HCT116 (cell line): ENCODE data around the gene NXPH1. TPM values are rescaled to one million over a fixed set of nuclear protein-coding genes. Genes with fewer than 3 reads are reported as not detected.

Source experiments
- ATAC-seq: fragments of 200-7000 bp; cut with Tn5 transposase; 2 replicates; pipeline ENCODE4 v1.9.1; 2020; ENCODE audit warnings: mild to moderate bottlenecking, moderate library complexity
- BruUV-seq: library from RNA; stranded (reverse); fragments of 400-500 nt; replicated peaks from 2 replicates; lab custom pipeline; 2021; lab: Mats Ljungman, UMichigan
- CTCF ChIA-PET: fragments of 300-600 bp; sonication (Branson Sonifier 250); formaldehyde crosslinking; loops from one replicate; lab custom pipeline; 2021; ENCODE audit warnings: antibody characterized with exemption; lab: Charles Lee
- POLR2A ChIA-PET: fragments of 300-600, 350-600 bp; sonication (Branson Sonifier 250); formaldehyde crosslinking; loops from one replicate; lab custom pipeline; 2021; ENCODE audit warnings: antibody characterized with exemption; lab: Charles Lee
- RAD21 ChIA-PET, 2 experiments: fragments of 300-600 bp; sonication (Branson Sonifier 250); formaldehyde crosslinking; loops; one replicate each; lab custom pipeline; 2023; ENCODE audit warnings: low total read pairs in 2 of 2; ENCODE audit not compliant: uncharacterized antibody in 2 of 2, unreplicated experiment in 2 of 2, low non-redundant PET in 1 of 2; lab: Charles Lee
- DNase-seq: peaks from one replicate; pipeline ENCODE4 v3.0.0-alpha.2; 2010; ENCODE audit warnings: low read depth, low spot score
- H2AFZ ChIP-seq: fragments of 200-600 bp; shearing (Covaris generic), sonication (generic); 2 replicates; pipeline ENCODE4 v1.6.1; 2017; ENCODE audit warnings: low read depth, mixed run types, mixed read lengths, antibody characterized with exemption, low read length; ENCODE audit not compliant: poor library complexity, severe bottlenecking
- H3K27ac ChIP-seq: 2 replicates; pipeline ENCODE4 v1.5.1; 2012; ENCODE audit warnings: low read depth, low read length
- H3K27me3 ChIP-seq: fragments of 200-600 bp; sonication (generic); 2 replicates; pipeline ENCODE4 v1.6.1; 2016; ENCODE audit warnings: mixed run types, low read length, mixed read lengths; ENCODE audit not compliant: insufficient read depth
- H3K36me3 ChIP-seq, 2 experiments: fragments of 200-500 bp in 1 of 2; fragments of 200-600 bp in 1 of 2; sonication (Bioruptor generic) in 1 of 2; sonication (generic) in 1 of 2; 2 replicates each; pipeline versions ENCODE4 v1.5.1 to v1.6.1; 2014 to 2016; ENCODE audit warnings: low read length in 2 of 2, inconsistent platforms in 1 of 2, mixed read lengths in 1 of 2, mixed run types in 1 of 2; ENCODE audit not compliant: insufficient read depth in 2 of 2, control insufficient read depth in 1 of 2
- H3K4me1 ChIP-seq, 2 experiments: fragments of 200-600 bp in 1 of 2; sonication (generic) in 1 of 2; 2 replicates each; pipeline versions ENCODE4 v1.5.1 to v1.6.1; 2012 to 2017; ENCODE audit warnings: low read length in 2 of 2, inconsistent platforms in 1 of 2, mild to moderate bottlenecking in 1 of 2, mixed read lengths in 1 of 2, mixed run types in 1 of 2, moderate library complexity in 1 of 2; ENCODE audit not compliant: insufficient read depth in 2 of 2, control insufficient read depth in 1 of 2
- H3K4me2 ChIP-seq: fragments of 200-600 bp; sonication (generic); 2 replicates; pipeline ENCODE4 v1.6.1; 2017; ENCODE audit warnings: mixed run types, low read length, mixed read lengths
- H3K4me3 ChIP-seq, 2 experiments: fragments of 200-600 bp in 1 of 2; sonication (generic) in 1 of 2; replicated peaks in 1 of 2; 2 replicates each; pipeline ENCODE4 v1.5.1; 2011 to 2016; ENCODE audit warnings: low read length in 2 of 2, control low read depth in 1 of 2, low read depth in 1 of 2, mild to moderate bottlenecking in 1 of 2, mixed read lengths in 1 of 2, mixed run types in 1 of 2
- H3K79me2 ChIP-seq: fragments of 200-600 bp; sonication (generic); 2 replicates; pipeline ENCODE4 v1.6.1; 2017; ENCODE audit warnings: mild to moderate bottlenecking, mixed run types, low read length, moderate library complexity, mixed read lengths; ENCODE audit not compliant: insufficient read depth
- H3K9ac ChIP-seq: fragments of 200-600 bp; sonication (generic); 2 replicates; pipeline ENCODE4 v1.6.1; 2016; ENCODE audit warnings: low read length, mixed read lengths
- H3K9me2 ChIP-seq: fragments of 200-600 bp; sonication (generic), shearing (Covaris generic); 2 replicates; pipeline ENCODE4 v1.6.1; 2017; ENCODE audit warnings: mixed run types, mild to moderate bottlenecking, moderate library complexity; ENCODE audit not compliant: insufficient read depth
- H3K9me3 ChIP-seq, 2 experiments: fragments of 200-500 bp in 1 of 2; fragments of 200-600 bp in 1 of 2; sonication (Bioruptor generic) in 1 of 2; sonication (generic) in 1 of 2; 2 replicates each; pipeline ENCODE4 v1.6.1; 2014 to 2017; ENCODE audit warnings: low read length in 2 of 2, mixed read lengths in 2 of 2, inconsistent platforms in 1 of 2, low read depth in 1 of 2, mild to moderate bottlenecking in 1 of 2, mixed run types in 1 of 2, moderate library complexity in 1 of 2; ENCODE audit not compliant: control insufficient read depth in 1 of 2, insufficient read depth in 1 of 2
- H4K20me1 ChIP-seq: fragments of 200-600 bp; sonication (generic), shearing (Covaris generic); 2 replicates; pipeline ENCODE4 v1.6.1; 2017; ENCODE audit warnings: mixed run types, mild to moderate bottlenecking, moderate library complexity; ENCODE audit not compliant: insufficient read depth
- CBX3 ChIP-seq: IDR thresholded peaks from 2 replicates; pipeline ENCODE4 v1.6.1; 2012; ENCODE audit warnings: low read depth
- CTCF ChIP-seq, 3 experiments: fragments of 200-600 bp in 1 of 3; sonication (generic) in 1 of 3; IDR thresholded peaks in 2 of 3; conservative IDR thresholded peaks in 1 of 3; 2 replicates each; pipeline ENCODE4 v1.5.1; 2012 to 2017; ENCODE audit warnings: low read depth in 2 of 3, low read length in 2 of 3, antibody characterized with exemption in 1 of 3, borderline replicate concordance in 1 of 3, control low read depth in 1 of 3, mild to moderate bottlenecking in 1 of 3, mixed read lengths in 1 of 3, mixed run types in 1 of 3, moderate library complexity in 1 of 3; ENCODE audit not compliant: insufficient read depth in 1 of 3
- EGR1 ChIP-seq: IDR thresholded peaks from 2 replicates; pipeline ENCODE4 v1.6.1; 2012; ENCODE audit warnings: low read depth
- EZH2phosphoT487 ChIP-seq: fragments of 200-600 bp; IDR thresholded peaks from 2 replicates; pipeline ENCODE4 v1.6.1; 2018; ENCODE audit warnings: antibody characterized with exemption, borderline replicate concordance
- FOSL1 ChIP-seq: IDR thresholded peaks from 2 replicates; pipeline ENCODE4 v1.6.1; 2012; ENCODE audit warnings: low read depth
- MAX ChIP-seq: IDR thresholded peaks from 2 replicates; pipeline ENCODE4 v1.6.1; 2012
- POLR2AphosphoS5 ChIP-seq: IDR thresholded peaks from 2 replicates; pipeline ENCODE4 v1.6.1; 2011; ENCODE audit warnings: mild to moderate bottlenecking, low read depth, low read length, moderate library complexity
- REST ChIP-seq: IDR thresholded peaks from 2 replicates; pipeline ENCODE4 v1.6.1; 2012; ENCODE audit warnings: low read depth
- SP1 ChIP-seq: IDR thresholded peaks from 2 replicates; pipeline ENCODE4 v1.6.1; 2012; ENCODE audit warnings: low read depth
- SRF ChIP-seq: IDR thresholded peaks from 2 replicates; pipeline ENCODE4 v1.6.1; 2012; ENCODE audit warnings: low read depth
- TCF7L2 ChIP-seq: IDR thresholded peaks from 2 replicates; pipeline ENCODE4 v1.7.0; 2011; ENCODE audit warnings: borderline replicate concordance, inconsistent platforms; ENCODE audit not compliant: insufficient read depth, insufficient read length; ENCODE audit errors: extremely low read depth
- YY1 ChIP-seq: IDR thresholded peaks from 2 replicates; pipeline ENCODE4 v1.6.1; 2011; ENCODE audit warnings: low read length, low read depth, moderate library complexity, mild to moderate bottlenecking; ENCODE audit not compliant: insufficient replicate concordance; ENCODE audit errors: extremely low read depth
- ZFX ChIP-seq: fragments of 450-650 bp; IDR thresholded peaks from 2 replicates; pipeline ENCODE4 v1.6.1; 2017
- ZNF274 ChIP-seq: fragments of 200-500 bp; sonication (Bioruptor generic); IDR thresholded peaks from 2 replicates; pipeline ENCODE4 v1.6.1; 2014; ENCODE audit warnings: mild to moderate bottlenecking, low read depth, low read length, inconsistent platforms
- intact Hi-C: fragments of 100-400 bp; cut with micrococcal nuclease; formaldehyde crosslinking; loops from 2 replicates; pipeline ENCODE4 v1.10.0; 2022
- total RNA-seq: library from RNA; stranded (reverse); gene quantifications from one replicate; pipeline ENCODE4 v1.2.1, GENCODE V29; 2021; ENCODE audit not compliant: unreplicated experiment

Gene NXPH1
- total RNA-seq, 1 experiment from 2014 or later, result 0.17 TPM

GRCh38 chr7:8566016-8566415, 132.6 kb downstream of the NXPH1 start:
- POLR2A ChIA-PET, result no interaction called here
- CTCF ChIA-PET, result no interaction called here
- TF ChIP-seq CTCF (IDR thresholded peaks at IDR 0.05 in 2 of 3, conservative IDR thresholded peaks at IDR 0.05 in 1 of 3; ENCODE audit: borderline replicate concordance in 1 of 3, insufficient read depth in 1 of 3, low read depth in 2 of 3, low read length in 2 of 3) (no peak), SRF (no peak), MAX (no peak), FOSL1 (no peak), REST (no peak), YY1 (no peak), POLR2AphosphoS5 (no peak), ZFX (no peak), EGR1 (no peak), CBX3 (no peak), ZNF274 (no peak), EZH2phosphoT487 (no peak), TCF7L2 (no peak), SP1 (no peak)
- Histone ChIP-seq H3K79me2 (no peaks in the 10 kb centered on the region), H2AFZ (no peak overlapping the region), H3K9ac (no peak overlapping the region), H3K9me3 (no peaks in the 10 kb centered on the region), H3K36me3 (no peaks in the 10 kb centered on the region), H3K4me3 (no peak overlapping the region), H3K27me3 (no peaks in the 10 kb centered on the region), H3K27ac (no peak overlapping the region), H4K20me1 (no peaks in the 10 kb centered on the region), H3K9me2 (no peaks in the 10 kb centered on the region), H3K4me2 (no peak overlapping the region), H3K4me1 (no peaks in the 10 kb centered on the region)
- BruUV-seq, result no TSS peak
- no peak for DNase-seq
- ATAC-seq, result no peak
- RAD21 ChIA-PET, result no interaction called here
- intact Hi-C loops, result loop anchor here (10.0 kb wide), 1 partner anchor 59 kb away; no protein-coding TSS in a partner anchor
